B cell (primary cell): ENCODE data around the gene LAMA1.

ENCODE experiments used
- EZH2 ChIP-seq: IDR thresholded peaks from 2 replicates; pipeline ENCODE4 v1.6.1; 2012; ENCODE audit warnings: borderline replicate concordance, low read depth, mild to moderate bottlenecking, moderate library complexity, low read length; ENCODE audit not compliant: insufficient read depth, poor library complexity, severe bottlenecking
- TF ChIP-seq, protein P1 (sequence below): fragments of 200-600 bp; IDR thresholded peaks from one replicate; pipeline ENCODE4 v1.8.0; 2022; ENCODE audit warnings: antibody characterized with exemption, mild to moderate bottlenecking

DNA sequence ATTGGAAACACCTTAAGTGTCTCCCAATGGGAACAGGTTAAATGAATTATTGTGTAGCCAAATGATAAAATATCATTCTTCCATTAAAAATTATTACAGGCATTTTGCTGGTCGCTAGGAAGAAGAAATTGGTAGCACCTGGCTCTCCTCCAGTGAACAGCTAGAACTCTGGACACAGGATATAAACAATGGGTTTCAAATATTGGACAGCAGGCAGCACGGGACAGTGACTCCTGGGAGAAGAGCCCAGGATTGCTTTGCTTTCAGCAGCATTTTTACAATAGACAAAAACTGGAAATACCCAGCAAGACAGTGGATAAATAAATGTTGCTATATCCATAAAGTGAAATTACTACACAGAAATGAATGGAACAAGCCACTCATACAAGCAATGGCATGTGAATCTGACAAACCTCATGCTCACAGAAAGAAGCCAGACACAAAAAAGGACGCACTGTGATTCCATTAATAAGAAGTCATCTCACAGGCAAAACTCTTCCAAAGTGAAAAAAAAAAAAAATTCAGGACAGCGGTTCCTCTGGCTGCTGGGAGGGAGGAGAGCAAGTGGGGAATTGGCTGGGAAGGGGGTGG lies 50.5 kb downstream of the LAMA1 start:
- TF ChIP-seq, protein P1, sequence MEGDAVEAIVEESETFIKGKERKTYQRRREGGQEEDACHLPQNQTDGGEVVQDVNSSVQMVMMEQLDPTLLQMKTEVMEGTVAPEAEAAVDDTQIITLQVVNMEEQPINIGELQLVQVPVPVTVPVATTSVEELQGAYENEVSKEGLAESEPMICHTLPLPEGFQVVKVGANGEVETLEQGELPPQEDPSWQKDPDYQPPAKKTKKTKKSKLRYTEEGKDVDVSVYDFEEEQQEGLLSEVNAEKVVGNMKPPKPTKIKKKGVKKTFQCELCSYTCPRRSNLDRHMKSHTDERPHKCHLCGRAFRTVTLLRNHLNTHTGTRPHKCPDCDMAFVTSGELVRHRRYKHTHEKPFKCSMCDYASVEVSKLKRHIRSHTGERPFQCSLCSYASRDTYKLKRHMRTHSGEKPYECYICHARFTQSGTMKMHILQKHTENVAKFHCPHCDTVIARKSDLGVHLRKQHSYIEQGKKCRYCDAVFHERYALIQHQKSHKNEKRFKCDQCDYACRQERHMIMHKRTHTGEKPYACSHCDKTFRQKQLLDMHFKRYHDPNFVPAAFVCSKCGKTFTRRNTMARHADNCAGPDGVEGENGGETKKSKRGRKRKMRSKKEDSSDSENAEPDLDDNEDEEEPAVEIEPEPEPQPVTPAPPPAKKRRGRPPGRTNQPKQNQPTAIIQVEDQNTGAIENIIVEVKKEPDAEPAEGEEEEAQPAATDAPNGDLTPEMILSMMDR, result no peak
- no peak for TF ChIP-seq EZH2
